Calu3 (cell line): ENCODE results near the gene SFMBT2. TPM values are rescaled to one million over a fixed set of nuclear protein-coding genes. Genes with fewer than 3 reads are reported as not detected.

ENCODE experiments used
- BruUV-seq: library from RNA; stranded (reverse); fragments of 400-500 nt; replicated peaks from 2 replicates; lab custom pipeline; 2021; lab: Mats Ljungman, UMichigan
- CTCF ChIA-PET: fragments of 300-600 bp; sonication (Branson Sonifier 250); formaldehyde crosslinking; loops from one replicate; lab custom pipeline; 2022; ENCODE audit warnings: antibody characterized with exemption; lab: Charles Lee
- DNase-seq: peaks from one replicate; pipeline ENCODE4 v3.0.0; 2022
- H3K27ac Mint-ChIP-seq: one replicate; pipeline ENCODE4 v1.8.0; 2022; ENCODE audit warnings: mixed read lengths; ENCODE audit not compliant: unreplicated experiment
- H3K27me3 Mint-ChIP-seq: one replicate; pipeline ENCODE4 v1.8.0; 2022; ENCODE audit warnings: mixed read lengths; ENCODE audit not compliant: unreplicated experiment
- H3K36me3 Mint-ChIP-seq: one replicate; pipeline ENCODE4 v1.8.0; 2022; ENCODE audit warnings: mild to moderate bottlenecking, moderate library complexity, mixed read lengths; ENCODE audit not compliant: insufficient read depth, unreplicated experiment
- H3K4me1 Mint-ChIP-seq: one replicate; pipeline ENCODE4 v1.8.0; 2022; ENCODE audit warnings: mild to moderate bottlenecking, low read depth, mixed read lengths; ENCODE audit not compliant: unreplicated experiment
- H3K4me3 Mint-ChIP-seq: one replicate; pipeline ENCODE4 v1.8.0; 2022; ENCODE audit warnings: mild to moderate bottlenecking, low read depth, moderate library complexity, mixed read lengths; ENCODE audit not compliant: unreplicated experiment
- H3K9me3 Mint-ChIP-seq: one replicate; pipeline ENCODE4 v1.8.0; 2022; ENCODE audit warnings: low read depth, mixed read lengths; ENCODE audit not compliant: unreplicated experiment
- CTCF ChIP-seq: fragments of 200-600 bp; IDR thresholded peaks from one replicate; pipeline ENCODE4 v1.8.0; 2022; ENCODE audit warnings: antibody characterized with exemption; ENCODE audit not compliant: unreplicated experiment
- intact Hi-C: fragments of 100-400 bp; cut with micrococcal nuclease; formaldehyde crosslinking; loops from one replicate; pipeline ENCODE4 v1.10.0; 2022; ENCODE audit not compliant: unreplicated experiment
- total RNA-seq: library from RNA; stranded (reverse); gene quantifications from 2 replicates; pipeline ENCODE4 v1.2.3, GENCODE V29; 2022

Gene SFMBT2
- total RNA-seq, 1 experiment from 2014 or later = 0.64 TPM

GRCh38 chr10:7151538-7151937, 259.3 kb downstream of the SFMBT2 start:
- H3K9me3 Mint-ChIP-seq = peaks cover 3% of the 10 kb centered on the region
- H3K4me1 Mint-ChIP-seq = no peaks in the 10 kb centered on the region
- CTCF ChIA-PET = no interaction called here
- peaks cover 68% of the 10 kb centered on the region for H3K27me3 Mint-ChIP-seq
- BruUV-seq = no TSS peak
- intact Hi-C loops = no loop called here
- TF ChIP-seq CTCF = no peak
- no peaks in the 10 kb centered on the region for H3K36me3 Mint-ChIP-seq
- H3K4me3 Mint-ChIP-seq = no peak overlapping the region
- no peak for DNase-seq
- no peak overlapping the region for H3K27ac Mint-ChIP-seq

GRCh38 chr10:7150349-7150748, 260.5 kb downstream of the SFMBT2 start:
- CTCF ChIA-PET = no interaction called here
- H3K27ac Mint-ChIP-seq = no peak overlapping the region
- H3K4me3 Mint-ChIP-seq = no peak overlapping the region
- H3K4me1 Mint-ChIP-seq = no peaks in the 10 kb centered on the region
- BruUV-seq = no TSS peak
- peaks cover 56% of the 10 kb centered on the region for H3K27me3 Mint-ChIP-seq
- no peak for TF ChIP-seq CTCF
- H3K36me3 Mint-ChIP-seq = no peaks in the 10 kb centered on the region
- peaks cover 3% of the 10 kb centered on the region for H3K9me3 Mint-ChIP-seq
- DNase-seq = no peak
- intact Hi-C loops = no loop called here

GRCh38 chr10:7146189-7146588, 264.6 kb downstream of the SFMBT2 start:
- TF ChIP-seq CTCF = no peak
- peaks cover 33% of the 10 kb centered on the region for H3K27me3 Mint-ChIP-seq
- H3K4me3 Mint-ChIP-seq = no peak overlapping the region
- no peaks in the 10 kb centered on the region for H3K9me3 Mint-ChIP-seq
- no peaks in the 10 kb centered on the region for H3K36me3 Mint-ChIP-seq
- DNase-seq = no peak
- no peak overlapping the region for H3K27ac Mint-ChIP-seq
- intact Hi-C loops = no loop called here
- H3K4me1 Mint-ChIP-seq = no peaks in the 10 kb centered on the region
- CTCF ChIA-PET = interaction anchor here (0.7 kb wide), 1 partner anchor 295 kb away, joined by 3 read pairs; no protein-coding TSS in a partner anchor
- no TSS peak for BruUV-seq

- Mint-ChIP-seq H3K27me3 (peaks cover 63% of the 10 kb centered on the region), H3K36me3 (no peaks in the 10 kb centered on the region), H3K27ac (no peak overlapping the region), H3K9me3 (peaks cover 2% of the 10 kb centered on the region), H3K4me3 (no peak overlapping the region), H3K4me1 (no peaks in the 10 kb centered on the region)
- no TSS peak for BruUV-seq
- DNase-seq = no peak
- intact Hi-C loops = no loop called here
- CTCF ChIA-PET = no interaction called here
- no peak for TF ChIP-seq CTCF
Measured at GRCh38 chr10:7136016-7136415, 274.8 kb downstream of the SFMBT2 start.
